NOMO-1 treated with dmso at 0.1 percent for 144 hours (cell line): ENCODE data around the gene MYBPC2.

Experiments
- DNase-seq: peaks from one replicate; lab custom pipeline; 2025; ENCODE audit not compliant: unreplicated experiment; lab: John Stamatoyannopoulos, UW

MYBPC2 gene

GRCh38 chr19:50513746-50514345 is 81.2 kb downstream of the MYBPC2 start, which contains the start of gene ASPDH:
TSS of gene ASPDH (minus strand) at chr19:50513913. CDS start at chr19:50513823, 90 bp downstream.
- no peak for DNase-seq

DNA sequence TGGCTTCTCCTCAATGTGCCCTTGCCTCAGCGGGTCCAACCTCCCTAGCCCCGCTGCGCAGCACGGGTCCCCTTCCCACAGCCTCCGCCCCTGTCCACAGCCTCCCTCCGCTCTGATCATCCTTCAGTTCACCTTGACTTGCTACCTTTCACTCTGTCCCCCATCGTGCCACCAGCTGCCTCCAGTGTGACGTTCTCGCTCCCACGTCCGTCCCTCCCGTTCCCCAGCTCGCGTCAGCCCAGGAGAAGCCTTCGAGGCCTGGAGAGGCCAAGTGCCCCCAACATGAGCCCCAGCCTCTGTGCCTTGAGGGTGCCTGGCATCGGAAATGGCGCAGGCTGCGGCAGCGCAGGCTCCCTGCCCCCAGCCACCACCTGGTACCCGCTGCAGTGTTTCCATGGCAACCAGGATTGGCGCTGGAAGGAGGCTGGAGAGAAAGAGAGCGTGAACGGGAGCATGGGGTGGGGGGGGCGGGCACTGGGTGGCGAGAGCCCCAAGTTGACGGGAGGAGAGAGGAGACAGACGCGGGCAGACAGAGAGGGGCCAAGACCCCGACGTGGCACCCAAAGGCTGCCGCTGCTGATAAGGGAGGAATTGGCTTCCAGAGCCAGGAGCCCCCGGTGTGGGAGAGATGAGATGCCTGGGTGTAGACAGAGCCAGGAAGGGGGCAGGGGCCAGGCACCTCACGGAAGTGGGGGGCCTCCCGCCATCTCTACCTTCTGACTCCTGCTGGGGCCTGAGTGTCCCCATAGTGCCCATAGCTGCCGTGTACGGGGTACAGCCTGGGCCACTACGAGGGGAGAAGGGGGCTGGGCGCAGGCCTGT is 81.9 kb downstream of the MYBPC2 start:
- DNase-seq, result no peak

DNA sequence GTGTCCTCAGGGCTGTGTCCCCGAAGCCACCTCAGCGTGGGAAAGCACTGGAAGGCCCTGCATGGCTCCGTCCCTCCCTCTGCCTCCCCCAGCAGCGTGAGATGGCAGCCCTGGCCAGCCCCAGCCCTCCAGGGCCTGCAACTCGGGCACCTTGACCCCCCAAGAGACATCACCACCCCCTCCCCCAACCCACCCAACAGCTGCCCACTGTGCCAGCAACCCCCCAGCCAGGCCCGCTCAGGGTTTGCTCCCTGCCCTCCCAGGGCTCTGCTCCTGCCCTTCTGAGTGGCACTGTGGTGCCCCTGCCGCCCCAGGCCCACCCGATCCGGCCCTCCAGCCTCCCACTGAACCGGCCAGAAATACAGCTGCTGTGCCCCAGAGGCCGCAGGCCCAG is 82.5 kb downstream of the MYBPC2 start:
- DNase-seq, result no peak
